ENCODE measurements around the gene CABLES2.

The CABLES2 gene

GRCh38 chr20:62367633-62368391 lies 39.3 kb downstream of the CABLES2 start:
- DNase-seq (ENCODE audit: low read depth): no peak
- no peak for TF ChIP-seq CTCF (IDR thresholded peaks at IDR 0.05; ENCODE audit: insufficient read depth, low read depth, low read length, missing control alignments)
- H3K4me3 ChIP-seq (ENCODE audit: low read length): peak overlapping the region; percentile 29

GRCh38 chr20:62367136-62367632 lies 39.9 kb downstream of the CABLES2 start, which contains the start of gene LAMA5:
Gene LAMA5 (minus strand): TSS chr20:62367312. CDS start chr20:62367245, 67 bp downstream.
- no peak for DNase-seq (ENCODE audit: low read depth)
- peak within 1 kb of the TSS; percentile 94 for H3K4me3 ChIP-seq (ENCODE audit: low read length)
- no peak for TF ChIP-seq CTCF (IDR thresholded peaks at IDR 0.05; ENCODE audit: insufficient read depth, low read depth, low read length, missing control alignments)

GRCh38 chr20:62366370-62367135 lies 40.5 kb downstream of the CABLES2 start:
- peak overlapping the region; percentile 94 for H3K4me3 ChIP-seq (ENCODE audit: low read length)
- DNase-seq (ENCODE audit: low read depth): no peak
- no peak for TF ChIP-seq CTCF (IDR thresholded peaks at IDR 0.05; ENCODE audit: insufficient read depth, low read depth, low read length, missing control alignments)

- no peak for TF ChIP-seq CTCF (IDR thresholded peaks at IDR 0.05; ENCODE audit: insufficient read depth, low read depth, low read length, missing control alignments)
- DNase-seq (ENCODE audit: low read depth): peak; percentile 81
- H3K4me3 ChIP-seq (ENCODE audit: low read length): peak overlapping the region; percentile 94
Measured at GRCh38 chr20:62365814-62366369, 41.2 kb downstream of the CABLES2 start.

GRCh38 chr20:62364911-62365736 lies 42.0 kb downstream of the CABLES2 start:
- DNase-seq (ENCODE audit: low read depth): no peak
- H3K4me3 ChIP-seq (ENCODE audit: low read length): peak overlapping the region; percentile 94
- no peak for TF ChIP-seq CTCF (IDR thresholded peaks at IDR 0.05; ENCODE audit: insufficient read depth, low read depth, low read length, missing control alignments)

Data from epithelial cell of esophagus (primary cell).